Urothelium cell line (cell line): ENCODE data around the gene RBM20.

Experiments used
- DNase-seq: peaks from one replicate; pipeline ENCODE4 v3.0.0; 2011; ENCODE audit warnings: low spot score, mixed read lengths
- FAIRE-seq: peaks from 2 replicates; lab custom pipeline; 2011; peaks lifted over from hg19 to GRCh38; lab: Jason Lieb, UNC

RBM20 gene

GRCh38 chr10:110802551-110803238, 158.6 kb downstream of the RBM20 start:
- DNase-seq (peak; percentile 85), FAIRE-seq (peak; percentile 44)

GRCh38 chr10:110803239-110803749, 159.2 kb downstream of the RBM20 start:
- no peak for FAIRE-seq
- DNase-seq: no peak

- no peak for FAIRE-seq
Measured at GRCh38 chr10:110803830-110804338, 159.7 kb downstream of the RBM20 start.

GRCh38 chr10:110804376-110804775, 160.2 kb downstream of the RBM20 start:
- FAIRE-seq: no peak

More at GRCh38 chr10:110803830-110804338, 159.7 kb downstream of the RBM20 start:
- DNase-seq: peak; percentile 26

GRCh38 chr10:110805292-110805691, 161.2 kb downstream of the RBM20 start:
- no peak for DNase-seq
- FAIRE-seq: no peak

More at GRCh38 chr10:110804376-110804775, 160.2 kb downstream of the RBM20 start:
- DNase-seq: no peak

GRCh38 chr10:110806335-110806734, 162.2 kb downstream of the RBM20 start:
- FAIRE-seq (no peak), DNase-seq (no peak)

GRCh38 chr10:110808123-110808522, 164.0 kb downstream of the RBM20 start:
- DNase-seq: no peak
- no peak for FAIRE-seq

GRCh38 chr10:110808615-110809014, 164.5 kb downstream of the RBM20 start:
- FAIRE-seq (no peak), DNase-seq (no peak)

- FAIRE-seq: no peak
- DNase-seq: no peak
Measured at GRCh38 chr10:110810625-110811024, 166.5 kb downstream of the RBM20 start.

GRCh38 chr10:110811791-110812581, 167.8 kb downstream of the RBM20 start:
- no peak for FAIRE-seq

GRCh38 chr10:110812583-110812982, 168.4 kb downstream of the RBM20 start:
- DNase-seq: no peak
- FAIRE-seq: no peak

More at GRCh38 chr10:110811791-110812581, 167.8 kb downstream of the RBM20 start:
- no peak for DNase-seq

- DNase-seq (no peak), FAIRE-seq (no peak)
Measured at GRCh38 chr10:110813743-110814472, 169.8 kb downstream of the RBM20 start.

- FAIRE-seq (no peak), DNase-seq (no peak)
Measured at GRCh38 chr10:110815354-110816004, 171.3 kb downstream of the RBM20 start.

GRCh38 chr10:110817614-110818013, 173.5 kb downstream of the RBM20 start:
- FAIRE-seq (no peak), DNase-seq (no peak)

GRCh38 chr10:110818311-110819256, 174.4 kb downstream of the RBM20 start:
- no peak for FAIRE-seq

GRCh38 chr10:110820321-110820814, 176.2 kb downstream of the RBM20 start:
- no peak for FAIRE-seq
- no peak for DNase-seq

More at GRCh38 chr10:110818311-110819256, 174.4 kb downstream of the RBM20 start:
- no peak for DNase-seq

- no peak for FAIRE-seq
- no peak for DNase-seq
Measured at GRCh38 chr10:110821508-110821907, 177.4 kb downstream of the RBM20 start.

- FAIRE-seq (no peak), DNase-seq (no peak)
Measured at GRCh38 chr10:110822035-110822711, 178.0 kb downstream of the RBM20 start.
